Panc1 (cell line): ENCODE results near the gene SLC4A1AP. TPM values are rescaled to one million over a fixed set of nuclear protein-coding genes. Genes with fewer than 3 reads are reported as not detected.

Experiments used
- ATAC-seq: fragments of 200-7000 bp; cut with Tn5 transposase; 2 replicates; pipeline ENCODE4 v1.9.1; 2020; ENCODE audit warnings: mild to moderate bottlenecking, moderate library complexity
- BruUV-seq: library from RNA; stranded (reverse); fragments of 400-500 nt; replicated peaks from 2 replicates; lab custom pipeline; 2021; lab: Mats Ljungman, UMichigan
- CTCF ChIA-PET: fragments of 300-600 bp; sonication (Branson Sonifier 250); formaldehyde crosslinking; loops from one replicate; lab custom pipeline; 2022; ENCODE audit warnings: antibody characterized with exemption; lab: Charles Lee
- POLR2A ChIA-PET: fragments of 300-600 bp; sonication (Branson Sonifier 250); formaldehyde crosslinking; loops from one replicate; lab custom pipeline; 2022; ENCODE audit warnings: antibody characterized with exemption; lab: Charles Lee
- DNase-seq: peaks from one replicate; pipeline ENCODE4 v3.0.0-alpha.2; 2010; ENCODE audit warnings: low read depth, low spot score
- H3K27ac ChIP-seq: 2 replicates; pipeline ENCODE4 v1.5.1; 2011; ENCODE audit warnings: mild to moderate bottlenecking, low read length, inconsistent platforms
- H3K27me3 ChIP-seq: fragments of 200-500 bp; sonication (Bioruptor generic); 2 replicates; pipeline ENCODE4 v1.6.0; 2014; ENCODE audit warnings: low read length, inconsistent platforms; ENCODE audit not compliant: control insufficient read depth, insufficient read depth
- H3K36me3 ChIP-seq: fragments of 200-500 bp; sonication (Bioruptor generic); 2 replicates; pipeline ENCODE4 v1.5.1; 2014; ENCODE audit warnings: inconsistent platforms, mild to moderate bottlenecking, low read length, moderate library complexity; ENCODE audit not compliant: control insufficient read depth, insufficient read depth
- H3K4me1 ChIP-seq: 2 replicates; pipeline ENCODE4 v1.5.1; 2011; ENCODE audit warnings: inconsistent platforms, mild to moderate bottlenecking, low read length, moderate library complexity; ENCODE audit not compliant: control insufficient read depth, insufficient read depth
- H3K4me3 ChIP-seq, 2 experiments: 2 replicates each; pipeline ENCODE4 v1.5.1; 2011 to 2012; ENCODE audit warnings: low read depth in 2 of 2, low read length in 2 of 2, mild to moderate bottlenecking in 2 of 2, inconsistent platforms in 1 of 2, moderate library complexity in 1 of 2
- H3K9me3 ChIP-seq: fragments of 200-500 bp; sonication (Bioruptor generic); 2 replicates; pipeline ENCODE4 v1.5.1; 2014; ENCODE audit warnings: low read depth, mild to moderate bottlenecking, inconsistent platforms, low read length, moderate library complexity; ENCODE audit not compliant: control insufficient read depth, insufficient read depth
- CTCF ChIP-seq: fragments of 450-650 bp; IDR thresholded peaks from 2 replicates; pipeline ENCODE4 v1.5.1; 2017; ENCODE audit warnings: mild to moderate bottlenecking
- POLR2AphosphoS5 ChIP-seq: IDR thresholded peaks from 2 replicates; pipeline ENCODE4 v1.6.1; 2012; ENCODE audit warnings: mild to moderate bottlenecking, low read depth, low read length, moderate library complexity
- REST ChIP-seq, 2 experiments: IDR thresholded peaks; 2 replicates each; pipeline ENCODE4 v1.6.1; 2011 to 2012; ENCODE audit warnings: low read depth in 2 of 2, control low read depth in 1 of 2, low read length in 1 of 2, mild to moderate bottlenecking in 1 of 2, moderate library complexity in 1 of 2; ENCODE audit not compliant: insufficient read depth in 1 of 2
- SIN3A ChIP-seq: IDR thresholded peaks from 2 replicates; pipeline ENCODE4 v1.6.1; 2012; ENCODE audit warnings: low read depth, mild to moderate bottlenecking, low read length, moderate library complexity, borderline replicate concordance; ENCODE audit not compliant: insufficient read depth
- TCF7L2 ChIP-seq: IDR thresholded peaks from 2 replicates; pipeline ENCODE4 v1.6.1; 2011; ENCODE audit warnings: mild to moderate bottlenecking, low read depth, low read length, inconsistent platforms
- in situ Hi-C: cut with HindIII; loops from 2 replicates; pipeline ENCODE4 v1.10.0; 2016; ENCODE audit warnings: low sequenced_read_pairs, low pct_unique_long_range_greater_than_20kb
- intact Hi-C: fragments of 100-400 bp; cut with micrococcal nuclease; formaldehyde crosslinking; loops from one replicate; pipeline ENCODE4 v1.10.0; 2022; ENCODE audit not compliant: unreplicated experiment
- total RNA-seq: library from RNA; stranded (reverse); gene quantifications from one replicate; pipeline ENCODE4 v1.2.1, GENCODE V29; 2021; ENCODE audit not compliant: unreplicated experiment

The SLC4A1AP gene
- total RNA-seq, 1 experiment from 2014 or later: 22.2 TPM

- BruUV-seq: no TSS peak
- Histone ChIP-seq H3K9me3 (no peaks in the 10 kb centered on the region), H3K27ac (peak overlapping the region; percentile 57; the same call in 1 of the 2 replicates), H3K27me3 (no peaks in the 10 kb centered on the region), H3K36me3 (no peaks in the 10 kb centered on the region), H3K4me3 (peak overlapping the region in 1 of 2 experiments; percentile 48; a peak in 2 of 4 replicates), H3K4me1 (peaks cover 21% of the 10 kb centered on the region)
- ChIA-PET CTCF (no interaction called here), POLR2A (interaction anchor here (0.6 kb wide), 1 partner anchor 13 kb away, joined by 3 read pairs; no protein-coding TSS in a partner anchor)
- TF ChIP-seq REST (IDR thresholded peaks at IDR 0.05; ENCODE audit: insufficient read depth in 1 of 2, low read depth in 2 of 2, low read length in 1 of 2) (no peak), CTCF (no peak), TCF7L2 (no peak), SIN3A (no peak), POLR2AphosphoS5 (no peak)
- intact Hi-C loops: no loop called here
- DNase-seq (no peak), ATAC-seq (peak; percentile 62)
- in situ Hi-C loops: no loop called here
These were observed 52.8 kb downstream of the SLC4A1AP start for GRCh38 chr2:27716301-27717069.

GRCh38 chr2:27717070-27717795 is 53.5 kb downstream of the SLC4A1AP start:
- in situ Hi-C loops: no loop called here
- no TSS peak for BruUV-seq
- Histone ChIP-seq H3K9me3 (no peaks in the 10 kb centered on the region), H3K27me3 (no peaks in the 10 kb centered on the region), H3K36me3 (no peaks in the 10 kb centered on the region), H3K4me3 (peak overlapping the region in 1 of 2 experiments; percentile 48; a peak in 2 of 4 replicates), H3K27ac (peak overlapping the region; percentile 57; the same call in 1 of the 2 replicates), H3K4me1 (peaks cover 21% of the 10 kb centered on the region)
- ATAC-seq: peak; percentile 79
- ChIA-PET POLR2A (interaction anchor here (0.6 kb wide), 1 partner anchor 12 kb away, joined by 3 read pairs; no protein-coding TSS in a partner anchor), CTCF (no interaction called here)
- DNase-seq: no peak
- intact Hi-C loops: no loop called here
- TF ChIP-seq REST (IDR thresholded peaks at IDR 0.05; ENCODE audit: insufficient read depth in 1 of 2, low read depth in 2 of 2, low read length in 1 of 2) (no peak), TCF7L2 (no peak), SIN3A (no peak), CTCF (no peak), POLR2AphosphoS5 (no peak)
